Psoas muscle (tissue), 8 donors: ENCODE data around the gene TSPAN5. TPM values are rescaled to one million over a fixed set of nuclear protein-coding genes. Genes with fewer than 3 reads are reported as not detected.

Experiments
- ATAC-seq, 4 donors: fragments of 200-7000 bp; cut with Tn5 transposase; one replicate each; pipeline ENCODE4 v1.9.1; 2020; ENCODE audit warnings: moderate library complexity in 3 of 4, mild to moderate bottlenecking in 2 of 4
- DNase-seq, 2 donors: peaks; one replicate each; pipeline ENCODE4 v3.0.0-alpha.2; 2020
- H3K27ac ChIP-seq: fragments of 200-600 bp; one replicate; pipeline ENCODE4 v1.8.0; 2022
- H3K27me3 ChIP-seq, 3 donors: fragments of 200-600 bp in 1 of 3; one replicate each; pipeline versions ENCODE4 v1.6.1 to v1.8.0; 2013 to 2022; ENCODE audit warnings: low read length in 2 of 3, mild to moderate bottlenecking in 2 of 3, moderate library complexity in 1 of 3; ENCODE audit not compliant: insufficient read depth in 3 of 3
- H3K36me3 ChIP-seq, 2 donors: fragments of 200-600 bp in 1 of 2; one replicate each; pipeline versions ENCODE4 v1.6.1 to v1.8.0; 2013 to 2022; ENCODE audit warnings: low read depth in 1 of 2, mild to moderate bottlenecking in 1 of 2, moderate library complexity in 1 of 2; ENCODE audit not compliant: insufficient read depth in 1 of 2
- H3K4me1 ChIP-seq: fragments of 200-600 bp; one replicate; pipeline ENCODE4 v1.8.0; 2022
- H3K4me3 ChIP-seq: fragments of 200-600 bp; one replicate; pipeline ENCODE4 v1.8.0; 2022; ENCODE audit warnings: mild to moderate bottlenecking
- H3K9me3 ChIP-seq: fragments of 200-600 bp; one replicate; pipeline ENCODE4 v1.8.0; 2022
- WGBS, 3 donors: extraction: QIAGEN DNeasy Blood & Tissue Kit; methylation state at CpG; one replicate each; pipeline versions ENCODE4 v1.1.6 to v1.1.7; 2013; 5-methylcytosine and 5-hydroxymethylcytosine counted together
- intact Hi-C, 2 donors: fragments of 100-400 bp; cut with DNase I; formaldehyde crosslinking; loops; one replicate each; pipeline versions ENCODE4 v1.11.0 to v1.14.2; 2022
- polyA plus RNA-seq, 3 donors: library from polyadenylated mRNA; stranded (reverse); fragments of 200-250 nt; gene quantifications; one replicate each; pipeline ENCODE4 v1.2.3, GENCODE V29; 2013
- total RNA-seq, 4 donors: library from RNA; stranded (reverse); fragmentation: NEBNext Ultra II Directional in 2 of 4; extraction: Animal tissue kit (Norgen Biotek cat#: 25700) in 2 of 4; gene quantifications; one replicate each; pipeline versions ENCODE4 v1.2.1 to v1.2.4, GENCODE V29; 2021 to 2023
- TF ChIP-seq, protein P1 (sequence below): fragments of 200-600 bp; IDR thresholded peaks from one replicate; pipeline ENCODE4 v1.8.0; 2022; ENCODE audit warnings: antibody characterized with exemption
- donor health status: healthy with polysubstance abuse.
- donor health status: DM: no; HTN: no; CAD: no; lungs with moderate emphysema.
- donor health status: Bipolar disorder and iron deficiency.
- donor health status: healthy.
- donor health status: DM: yes; HTN: yes; CAD: no.
- donor health status: DM: no; HTN: no; CAD: no.
- donor health status: DM: no; HTN: no; CAD: no.
- donor health status: DM: yes; HTN: yes; CAD: no.

The TSPAN5 gene
- total and polyA plus RNA-seq, 7 donors = 0.63 to 7.3 (median 3.8) TPM

DNA sequence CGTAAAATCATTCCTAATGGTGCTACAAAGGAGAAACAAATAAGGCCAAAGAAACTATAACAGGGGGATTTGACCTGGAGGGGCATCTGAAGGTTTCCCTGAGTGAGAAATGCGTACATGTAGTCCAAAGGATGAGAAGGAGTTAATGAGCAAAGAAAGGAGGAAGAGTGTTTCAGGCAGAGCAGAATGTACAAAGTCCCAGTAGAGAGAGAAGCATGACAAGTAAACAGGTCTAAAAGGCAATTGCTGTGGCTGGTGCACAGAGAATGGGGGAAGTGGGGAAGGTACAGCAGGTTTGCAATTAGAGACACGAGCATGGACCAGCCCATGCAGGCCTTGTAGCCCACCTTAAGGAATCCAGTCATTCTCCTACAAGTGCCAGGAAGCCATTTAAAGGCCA, 145.5 kb downstream of the TSPAN5 start:
- Histone ChIP-seq H3K4me1 (no peaks in the 10 kb centered on the region), H3K27ac (no peak overlapping the region), H3K36me3 (no peaks in the 10 kb centered on the region), H3K9me3 (no peaks in the 10 kb centered on the region), H3K4me3 (no peak overlapping the region), H3K27me3 (no peaks in the 10 kb centered on the region)
- ATAC-seq (no peak), DNase-seq (no peak)
- intact Hi-C loops = no loop called here
- 75 to 93% (median 88%) methylated on average over 3 of the region's 3 CpGs for WGBS, 3 donors
- TF ChIP-seq, protein P1, sequence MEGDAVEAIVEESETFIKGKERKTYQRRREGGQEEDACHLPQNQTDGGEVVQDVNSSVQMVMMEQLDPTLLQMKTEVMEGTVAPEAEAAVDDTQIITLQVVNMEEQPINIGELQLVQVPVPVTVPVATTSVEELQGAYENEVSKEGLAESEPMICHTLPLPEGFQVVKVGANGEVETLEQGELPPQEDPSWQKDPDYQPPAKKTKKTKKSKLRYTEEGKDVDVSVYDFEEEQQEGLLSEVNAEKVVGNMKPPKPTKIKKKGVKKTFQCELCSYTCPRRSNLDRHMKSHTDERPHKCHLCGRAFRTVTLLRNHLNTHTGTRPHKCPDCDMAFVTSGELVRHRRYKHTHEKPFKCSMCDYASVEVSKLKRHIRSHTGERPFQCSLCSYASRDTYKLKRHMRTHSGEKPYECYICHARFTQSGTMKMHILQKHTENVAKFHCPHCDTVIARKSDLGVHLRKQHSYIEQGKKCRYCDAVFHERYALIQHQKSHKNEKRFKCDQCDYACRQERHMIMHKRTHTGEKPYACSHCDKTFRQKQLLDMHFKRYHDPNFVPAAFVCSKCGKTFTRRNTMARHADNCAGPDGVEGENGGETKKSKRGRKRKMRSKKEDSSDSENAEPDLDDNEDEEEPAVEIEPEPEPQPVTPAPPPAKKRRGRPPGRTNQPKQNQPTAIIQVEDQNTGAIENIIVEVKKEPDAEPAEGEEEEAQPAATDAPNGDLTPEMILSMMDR = no peak

DNA sequence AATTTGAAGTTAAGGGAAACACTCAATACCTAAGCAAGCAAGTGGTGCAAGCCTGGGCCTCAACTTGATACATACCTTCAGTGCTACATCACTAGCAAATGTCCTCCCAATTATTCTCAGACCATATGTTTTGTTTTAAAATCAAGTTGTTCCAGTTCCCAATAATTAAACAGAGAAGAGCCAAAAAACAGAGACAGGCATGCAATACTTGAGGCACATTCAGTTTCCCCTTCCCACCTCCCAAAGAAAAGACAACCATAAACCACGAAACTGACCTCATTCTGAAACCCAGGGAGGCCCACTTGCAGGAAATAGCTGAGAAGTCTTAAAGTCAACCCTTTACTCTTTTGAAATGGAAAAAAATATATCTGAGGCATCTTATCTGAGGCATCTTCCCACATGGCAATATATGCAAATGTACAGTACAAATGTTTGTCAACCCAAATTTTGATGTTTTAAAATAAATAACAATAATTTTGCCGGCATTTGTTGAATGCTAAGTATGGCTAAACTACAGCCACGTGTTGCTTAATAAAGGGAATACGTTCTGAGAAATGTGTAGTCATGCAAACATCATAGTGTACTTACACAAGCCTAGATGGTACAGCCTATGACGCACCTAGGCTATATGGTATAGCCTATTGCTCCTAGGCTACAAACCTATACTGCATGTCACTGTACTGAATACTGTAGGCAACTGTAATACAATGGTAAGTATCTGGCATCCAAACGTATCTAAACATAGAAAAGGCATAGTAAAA, 147.5 kb downstream of the TSPAN5 start:
- H3K4me1 ChIP-seq = no peaks in the 10 kb centered on the region
- TF ChIP-seq, protein P1 = no peak
- H3K36me3 ChIP-seq = no peaks in the 10 kb centered on the region
- DNase-seq (no peak), ATAC-seq (no peak)
- no peaks in the 10 kb centered on the region for H3K27me3 ChIP-seq
- H3K27ac ChIP-seq = no peak overlapping the region
- no peaks in the 10 kb centered on the region for H3K9me3 ChIP-seq
- H3K4me3 ChIP-seq = no peak overlapping the region
- intact Hi-C loops = no loop called here
- 83 to 87% (median 85%) methylated on average over 6 of the region's 6 CpGs for WGBS, 3 donors

DNA sequence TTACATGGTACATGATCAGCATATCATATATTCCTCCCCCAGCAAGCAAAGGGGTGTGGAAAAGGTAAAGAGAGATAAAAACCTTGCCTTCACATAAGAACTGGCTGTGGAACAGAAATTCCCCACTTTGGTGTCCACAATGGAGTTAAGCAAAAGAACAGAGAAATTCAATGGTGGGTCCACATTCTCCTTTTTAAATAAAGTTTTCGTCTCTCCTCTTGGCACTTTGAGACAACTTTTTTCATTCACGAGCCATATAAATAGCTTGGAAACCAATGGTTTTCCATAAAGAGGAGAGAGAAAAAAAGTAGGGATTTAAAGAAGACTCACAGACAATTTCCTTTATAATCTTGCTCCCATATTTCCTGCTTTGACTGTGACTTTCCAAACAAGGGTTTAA, 148.1 kb downstream of the TSPAN5 start:
- WGBS, 3 donors = 72 to 85% (median 83%) methylated on average over 2 of the region's 2 CpGs
- Histone ChIP-seq H3K27me3 (no peaks in the 10 kb centered on the region), H3K9me3 (no peaks in the 10 kb centered on the region), H3K4me3 (no peak overlapping the region), H3K27ac (no peak overlapping the region), H3K4me1 (no peaks in the 10 kb centered on the region), H3K36me3 (no peaks in the 10 kb centered on the region)
- DNase-seq (no peak), ATAC-seq (no peak)
- intact Hi-C loops = no loop called here
- TF ChIP-seq, protein P1 = no peak

DNA sequence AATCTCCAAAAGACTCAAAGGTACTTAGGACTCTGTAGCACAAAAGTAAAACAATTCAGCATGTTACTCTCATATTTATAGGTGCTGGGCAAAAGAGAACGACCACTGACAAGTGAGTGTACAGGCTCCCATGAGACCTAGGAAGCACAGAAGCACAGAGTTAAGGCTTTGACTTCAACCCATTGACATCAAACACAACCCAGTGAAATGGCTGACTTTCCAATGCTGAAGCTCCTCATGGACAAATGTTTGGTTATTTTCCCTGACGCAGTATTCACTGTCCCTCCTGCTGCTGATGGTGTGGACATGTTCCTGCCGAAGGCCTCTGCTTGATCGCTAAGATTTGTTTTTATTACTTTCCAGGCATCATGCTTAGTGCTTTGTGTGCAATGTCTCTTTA, 148.7 kb downstream of the TSPAN5 start:
- Histone ChIP-seq H3K36me3 (no peaks in the 10 kb centered on the region), H3K27me3 (no peaks in the 10 kb centered on the region), H3K9me3 (no peaks in the 10 kb centered on the region), H3K27ac (no peak overlapping the region), H3K4me3 (no peak overlapping the region), H3K4me1 (no peaks in the 10 kb centered on the region)
- intact Hi-C loops = no loop called here
- ATAC-seq (no peak), DNase-seq (no peak)
- 68 to 75% (median 73%) methylated on average over 4 of the region's 4 CpGs for WGBS, 3 donors
- TF ChIP-seq, protein P1 = no peak
